ENCODE data around the gene BICC1. TPM values are rescaled to one million over a fixed set of nuclear protein-coding genes. Genes with fewer than 3 reads are reported as not detected.

Gene BICC1
- total and polyA plus RNA-seq, 2 donors (not counting 3 experiments of a cell fraction or from before 2014, with no cell fraction given), result 0.06 to 0.29 TPM

DNA sequence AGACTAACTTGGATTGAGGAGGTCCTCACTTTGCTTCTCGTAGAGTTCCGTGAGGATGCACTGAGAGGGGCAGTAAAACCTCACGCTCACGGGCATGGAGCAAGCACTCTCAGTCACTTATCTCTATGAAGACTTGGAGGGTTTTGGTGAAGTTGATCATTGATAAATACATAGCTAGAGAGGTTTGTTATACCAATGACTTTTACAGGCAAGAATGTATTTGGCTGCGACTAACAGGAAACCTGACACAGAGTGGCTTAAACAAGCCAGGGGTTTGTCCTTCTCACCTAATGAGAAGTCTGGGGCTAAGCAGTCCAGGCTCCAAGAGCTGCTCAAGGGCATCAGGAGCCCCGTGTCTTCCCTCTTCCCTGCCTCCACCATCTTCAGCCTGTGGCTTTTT lies 6.1 kb downstream of the BICC1 start:
- H3K9ac ChIP-seq (replicated peaks; ENCODE audit: extremely low read depth, insufficient read depth, low read length), result no peak overlapping the region
- H3K36me3 ChIP-seq (ENCODE audit: control insufficient read depth in 2 of 2, extremely low read depth in 1 of 2, insufficient read depth in 2 of 2, low read length in 2 of 2), result no peaks in the 10 kb centered on the region
- H3K9me3 ChIP-seq (replicated peaks; ENCODE audit: control insufficient read depth, insufficient read depth, low read length), result no peaks in the 10 kb centered on the region
- intact Hi-C loops (cut with micrococcal nuclease), result loop anchor here (10.0 kb wide), 1 partner anchor 214 kb away; no protein-coding TSS in a partner anchor
- peaks cover 2 to 18% of the 10 kb centered on the region in 2 experiments for H3K27me3 ChIP-seq (ENCODE audit: control insufficient read depth in 2 of 2, insufficient read depth in 2 of 2, low read length in 2 of 2)
- no peak for DNase-seq (ENCODE audit: low read depth, low spot score)
- no peak overlapping the region for H3K4me2 ChIP-seq (ENCODE audit: insufficient read depth, low read length)
- TF ChIP-seq, protein P1, sequence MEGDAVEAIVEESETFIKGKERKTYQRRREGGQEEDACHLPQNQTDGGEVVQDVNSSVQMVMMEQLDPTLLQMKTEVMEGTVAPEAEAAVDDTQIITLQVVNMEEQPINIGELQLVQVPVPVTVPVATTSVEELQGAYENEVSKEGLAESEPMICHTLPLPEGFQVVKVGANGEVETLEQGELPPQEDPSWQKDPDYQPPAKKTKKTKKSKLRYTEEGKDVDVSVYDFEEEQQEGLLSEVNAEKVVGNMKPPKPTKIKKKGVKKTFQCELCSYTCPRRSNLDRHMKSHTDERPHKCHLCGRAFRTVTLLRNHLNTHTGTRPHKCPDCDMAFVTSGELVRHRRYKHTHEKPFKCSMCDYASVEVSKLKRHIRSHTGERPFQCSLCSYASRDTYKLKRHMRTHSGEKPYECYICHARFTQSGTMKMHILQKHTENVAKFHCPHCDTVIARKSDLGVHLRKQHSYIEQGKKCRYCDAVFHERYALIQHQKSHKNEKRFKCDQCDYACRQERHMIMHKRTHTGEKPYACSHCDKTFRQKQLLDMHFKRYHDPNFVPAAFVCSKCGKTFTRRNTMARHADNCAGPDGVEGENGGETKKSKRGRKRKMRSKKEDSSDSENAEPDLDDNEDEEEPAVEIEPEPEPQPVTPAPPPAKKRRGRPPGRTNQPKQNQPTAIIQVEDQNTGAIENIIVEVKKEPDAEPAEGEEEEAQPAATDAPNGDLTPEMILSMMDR (IDR thresholded peaks at IDR 0.05; ENCODE audit: extremely low read depth in 1 of 2, insufficient read depth in 1 of 2, low read depth in 1 of 2, low read length in 2 of 2), result no peak
- no peak overlapping the region for H2AFZ ChIP-seq (ENCODE audit: low read depth, low read length)
- no peaks in the 10 kb centered on the region for H4K20me1 ChIP-seq (replicated peaks; ENCODE audit: control insufficient read depth, extremely low read depth, insufficient read depth, low read length)
- BruUV-seq (replicated peaks), result no TSS peak
- H3K9me1 ChIP-seq (replicated peaks; ENCODE audit: control insufficient read depth, extremely low read depth, insufficient read depth, low read length), result no peaks in the 10 kb centered on the region
- H3K4me3 ChIP-seq (replicated peaks in 1 of 3; ENCODE audit: insufficient read depth in 1 of 3, low read depth in 1 of 3, low read length in 3 of 3), result no peak overlapping the region
- POLR2A ChIA-PET, result no interaction called here
- H3K4me1 ChIP-seq (ENCODE audit: control insufficient read depth, extremely low read depth, insufficient read depth, low read length), result no peaks in the 10 kb centered on the region
- no peak overlapping the region for H3K27ac ChIP-seq (ENCODE audit: insufficient read depth, low read depth, low read length)
- no peaks in the 10 kb centered on the region for H3K79me2 ChIP-seq (ENCODE audit: control insufficient read depth, insufficient read depth, low read length)
- dilution Hi-C loops (cut with MboI; ENCODE audit: extremely low pct_ligation_motif_present, low sequenced_read_pairs), result no loop called here
- no peak for FAIRE-seq
- CTCF ChIA-PET, result interaction anchor here (2.4 kb wide), 1 partner anchor 13 kb away, joined by 11 read pairs; no protein-coding TSS in a partner anchor

DNA sequence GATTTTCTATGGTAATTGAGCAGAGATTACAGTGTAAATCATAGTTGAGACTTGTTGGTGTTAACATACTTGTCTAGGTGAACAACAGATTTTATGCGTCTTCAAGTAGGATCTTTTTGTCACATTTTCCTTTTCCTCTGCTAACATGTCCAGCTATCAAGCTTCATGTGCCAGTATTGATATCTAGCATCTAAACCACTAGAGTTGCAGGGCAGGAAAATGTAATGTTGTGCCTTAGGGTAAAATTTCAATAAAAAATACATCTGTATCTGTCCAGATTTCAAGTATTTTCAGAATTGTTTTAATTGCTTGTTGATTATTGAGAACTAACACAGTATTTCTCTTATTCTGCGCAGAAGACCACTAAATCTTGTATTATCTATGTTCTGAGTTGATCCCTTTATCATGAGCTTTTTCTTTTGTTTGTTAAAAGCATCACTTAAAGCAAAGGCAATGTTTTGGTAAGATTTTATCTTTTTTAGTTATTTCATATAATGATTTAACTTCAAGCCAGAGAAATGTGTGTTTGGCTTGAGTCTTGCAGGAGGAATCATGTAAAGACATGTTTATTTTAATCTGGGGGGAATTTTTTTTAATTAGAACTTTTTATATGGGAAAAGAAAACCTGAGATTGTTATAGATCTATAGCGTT lies 16.5 kb downstream of the BICC1 start:
- DNase-seq (ENCODE audit: low read depth, low spot score), result no peak
- dilution Hi-C loops (cut with MboI; ENCODE audit: extremely low pct_ligation_motif_present, low sequenced_read_pairs), result no loop called here
- no TSS peak for BruUV-seq (replicated peaks)
- FAIRE-seq, result no peak
- H3K9me3 ChIP-seq (replicated peaks; ENCODE audit: control insufficient read depth, insufficient read depth, low read length), result no peaks in the 10 kb centered on the region
- ChIA-PET POLR2A (no interaction called here), CTCF (interaction anchor here (1.1 to 2.3 kb wide), 2 partner anchors 9 to 43 kb away, joined by 3 to 13 read pairs; no protein-coding TSS in a partner anchor)
- H3K27ac ChIP-seq (ENCODE audit: insufficient read depth, low read depth, low read length), result no peak overlapping the region
- no peak overlapping the region for H2AFZ ChIP-seq (ENCODE audit: low read depth, low read length)
- H3K9me1 ChIP-seq (replicated peaks; ENCODE audit: control insufficient read depth, extremely low read depth, insufficient read depth, low read length), result no peaks in the 10 kb centered on the region
- H3K4me2 ChIP-seq (ENCODE audit: insufficient read depth, low read length), result no peak overlapping the region
- no peak overlapping the region for H3K9ac ChIP-seq (replicated peaks; ENCODE audit: extremely low read depth, insufficient read depth, low read length)
- no peaks in the 10 kb centered on the region for H4K20me1 ChIP-seq (replicated peaks; ENCODE audit: control insufficient read depth, extremely low read depth, insufficient read depth, low read length)
- no peak overlapping the region for H3K4me3 ChIP-seq (replicated peaks in 1 of 3; ENCODE audit: insufficient read depth in 1 of 3, low read depth in 1 of 3, low read length in 3 of 3)
- H3K79me2 ChIP-seq (ENCODE audit: control insufficient read depth, insufficient read depth, low read length), result no peaks in the 10 kb centered on the region
- intact Hi-C loops (cut with micrococcal nuclease), result no loop called here
- H3K27me3 ChIP-seq (ENCODE audit: control insufficient read depth in 2 of 2, insufficient read depth in 2 of 2, low read length in 2 of 2), result no peaks in the 10 kb centered on the region
- no peaks in the 10 kb centered on the region for H3K36me3 ChIP-seq (ENCODE audit: control insufficient read depth in 2 of 2, extremely low read depth in 1 of 2, insufficient read depth in 2 of 2, low read length in 2 of 2)
- H3K4me1 ChIP-seq (ENCODE audit: control insufficient read depth, extremely low read depth, insufficient read depth, low read length), result no peaks in the 10 kb centered on the region
- no peak for TF ChIP-seq FOS (IDR thresholded peaks at IDR 0.05; ENCODE audit: borderline replicate concordance, insufficient read depth, low read length)
- TF ChIP-seq EZH2 (IDR thresholded peaks at IDR 0.05; ENCODE audit: borderline replicate concordance, low read depth, low read length, severe bottlenecking), result no peak
- no peak for TF ChIP-seq POLR2AphosphoS5 (IDR thresholded peaks at IDR 0.05; ENCODE audit: insufficient read depth, low read depth, low read length)
- no peak for TF ChIP-seq GATA2 (IDR thresholded peaks at IDR 0.05; ENCODE audit: insufficient read depth, insufficient read length, low read depth, low read length)
- no peak for TF ChIP-seq POLR2A (IDR thresholded peaks at IDR 0.05; ENCODE audit: low read depth, low read length)
- TF ChIP-seq JUN (IDR thresholded peaks at IDR 0.05; ENCODE audit: borderline replicate concordance, insufficient read depth, insufficient read length, low read depth), result no peak
- TF ChIP-seq, protein P2, sequence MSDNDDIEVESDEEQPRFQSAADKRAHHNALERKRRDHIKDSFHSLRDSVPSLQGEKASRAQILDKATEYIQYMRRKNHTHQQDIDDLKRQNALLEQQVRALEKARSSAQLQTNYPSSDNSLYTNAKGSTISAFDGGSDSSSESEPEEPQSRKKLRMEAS (IDR thresholded peaks at IDR 0.05; ENCODE audit: insufficient read depth, insufficient read length), result no peak
- no peak for TF ChIP-seq MYC (IDR thresholded peaks at IDR 0.05; ENCODE audit: low read depth, low read length)
- TF ChIP-seq, protein P1 (IDR thresholded peaks at IDR 0.05; ENCODE audit: extremely low read depth in 1 of 2, insufficient read depth in 1 of 2, low read depth in 1 of 2, low read length in 2 of 2), result no peak
